ENCODE data around the gene ATP6V1G1.
"Not testable (repeated sequence)": the region's sequence is repeated elsewhere in the genome, so short reads cannot be mapped to it uniquely, and the experiment has no call there.

Gene ATP6V1G1

DNA sequence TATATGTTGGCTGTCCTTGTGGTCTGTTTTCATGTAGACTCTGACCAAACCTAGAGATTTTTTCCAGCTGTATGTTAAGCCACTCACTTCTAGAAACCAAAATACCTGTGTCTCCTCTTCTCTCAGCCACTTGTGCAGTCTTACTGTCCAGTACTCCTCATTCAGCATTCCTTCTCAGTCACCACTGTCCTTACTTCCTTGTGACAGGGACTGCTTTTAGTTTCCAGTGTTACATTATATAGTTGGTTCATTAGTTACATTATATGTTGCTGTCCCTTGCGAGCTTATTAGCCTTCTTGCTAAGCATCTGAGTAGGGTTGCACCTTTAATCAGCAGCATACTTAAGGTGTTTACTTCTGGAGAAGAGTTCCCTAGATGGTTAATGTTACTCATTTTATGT is 4.3 kb downstream of the ATP6V1G1 start:
- FAIRE-seq: no peak
- DNase-seq (ENCODE audit: insufficient read length, low spot score): no peak
- no peak for TF ChIP-seq CTCF (IDR thresholded peaks at IDR 0.05; ENCODE audit: insufficient read depth, missing control alignments)

- no peak for TF ChIP-seq CTCF (IDR thresholded peaks at IDR 0.05; ENCODE audit: insufficient read depth, missing control alignments)
- FAIRE-seq: no peak
- DNase-seq (ENCODE audit: insufficient read length, low spot score): no peak
Observed at GRCh38 chr9:114592356-114592755, 4.8 kb downstream of the ATP6V1G1 start.

- FAIRE-seq: no peak
- TF ChIP-seq CTCF (IDR thresholded peaks at IDR 0.05; ENCODE audit: insufficient read depth, missing control alignments): no peak
- no peak for DNase-seq (ENCODE audit: insufficient read length, low spot score)
Observed at GRCh38 chr9:114594136-114594535, 6.6 kb downstream of the ATP6V1G1 start.

GRCh38 chr9:114600502-114601248 is 13.1 kb downstream of the ATP6V1G1 start:
- FAIRE-seq; DNase-seq (ENCODE audit: insufficient read length, low spot score): not testable (repeated sequence)

- FAIRE-seq; DNase-seq (ENCODE audit: insufficient read length, low spot score): not testable (repeated sequence)
Observed at GRCh38 chr9:114601787-114602186, 14.2 kb downstream of the ATP6V1G1 start.

GRCh38 chr9:114602620-114603019 is 15.1 kb downstream of the ATP6V1G1 start:
- FAIRE-seq (no peak), DNase-seq (ENCODE audit: insufficient read length, low spot score) (no peak)
- TF ChIP-seq CTCF (IDR thresholded peaks at IDR 0.05; ENCODE audit: insufficient read depth, missing control alignments): no peak

- no peak for FAIRE-seq
- DNase-seq (ENCODE audit: insufficient read length, low spot score): no peak
- TF ChIP-seq CTCF (IDR thresholded peaks at IDR 0.05; ENCODE audit: insufficient read depth, missing control alignments): no peak
Observed at GRCh38 chr9:114603248-114603647, 15.7 kb downstream of the ATP6V1G1 start.

GRCh38 chr9:114604989-114605388 is 17.4 kb downstream of the ATP6V1G1 start:
- no peak for FAIRE-seq
- TF ChIP-seq CTCF (IDR thresholded peaks at IDR 0.05; ENCODE audit: insufficient read depth, missing control alignments): no peak
- no peak for DNase-seq (ENCODE audit: insufficient read length, low spot score)
